ENCODE results near the gene DDAH1. TPM values are rescaled to one million over a fixed set of nuclear protein-coding genes. Genes with fewer than 3 reads are reported as not detected.

The DDAH1 gene
- total RNA-seq, 1 donor from 2014 or later = 56.7 TPM

GRCh38 chr1:85274969-85275453 lies 189.9 kb downstream of the DDAH1 start:
- DNase-seq (ENCODE audit: low read depth) = peak; percentile 90

- no peak for DNase-seq (ENCODE audit: low read depth)
These were observed 191.6 kb downstream of the DDAH1 start for GRCh38 chr1:85273397-85273796.

- DNase-seq (ENCODE audit: low read depth) = peak; percentile 39
These were observed 196.0 kb downstream of the DDAH1 start for GRCh38 chr1:85268801-85269585.

Other genes with a start within 250 kb of the DDAH1 start
- 18.5 and 21.7 TPM in 2 replicates for gene C1orf52, start 205.5 kb downstream of the DDAH1 start, total RNA-seq
- 40.0 and 84.0 TPM in 2 replicates for gene BCL10, start 188.5 kb downstream of the DDAH1 start, total RNA-seq
- gene CCN1, start 115.6 kb upstream of the DDAH1 start, total RNA-seq = 96.7 and 212 TPM in 2 replicates
- 19.4 and 27.3 TPM in 2 replicates for gene ZNHIT6, start 243.3 kb upstream of the DDAH1 start, total RNA-seq